CMK (cell line): ENCODE measurements around the gene THOP1.

Experiments
- DNase-seq: peaks from one replicate; pipeline ENCODE4 v3.0.0-alpha.2; 2010; ENCODE audit warnings: low read depth

The THOP1 gene

GRCh38 chr19:2762783-2763496, 22.4 kb upstream of the THOP1 start:
- no peak for DNase-seq

DNA sequence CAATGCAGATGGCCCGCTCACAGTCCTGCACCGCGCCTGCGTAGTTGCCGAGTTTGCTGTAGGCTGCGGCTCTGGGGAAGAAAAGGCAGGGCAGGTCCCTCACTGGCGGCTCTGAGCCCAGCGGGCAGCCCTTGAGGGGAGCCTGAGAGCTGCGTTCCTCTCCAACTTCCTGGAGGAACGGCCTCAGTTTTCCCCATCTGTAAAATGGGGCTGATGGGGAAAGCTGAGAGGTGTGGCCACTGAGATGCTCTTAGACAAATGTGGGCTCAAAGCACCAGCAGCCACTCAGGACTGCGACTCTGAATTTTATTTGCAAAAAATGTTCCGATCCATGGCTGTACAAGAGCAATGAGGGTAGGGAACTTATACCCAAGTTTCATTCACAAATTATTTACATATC, 21.6 kb upstream of the THOP1 start:
- DNase-seq, result no peak

DNA sequence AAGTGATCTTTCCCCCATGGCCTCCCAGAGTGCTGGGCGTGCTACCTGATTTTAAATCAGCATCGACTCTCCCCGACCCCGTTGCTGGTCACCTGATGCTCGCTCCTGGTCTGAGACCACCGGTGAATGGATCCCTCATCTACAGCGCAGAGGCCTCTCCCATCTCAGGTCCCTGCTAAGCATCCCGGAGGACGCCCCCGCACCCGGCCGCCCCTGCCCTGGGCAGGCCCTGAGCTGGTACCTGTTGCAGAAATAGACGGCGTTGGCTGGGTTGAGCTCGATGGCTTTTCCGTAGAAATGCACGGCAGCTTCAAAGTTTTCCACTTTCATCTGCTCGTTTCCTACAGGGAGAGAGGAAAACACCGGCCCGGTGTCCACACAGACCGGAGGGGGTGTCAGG, 20.4 kb upstream of the THOP1 start:
- no peak for DNase-seq

DNA sequence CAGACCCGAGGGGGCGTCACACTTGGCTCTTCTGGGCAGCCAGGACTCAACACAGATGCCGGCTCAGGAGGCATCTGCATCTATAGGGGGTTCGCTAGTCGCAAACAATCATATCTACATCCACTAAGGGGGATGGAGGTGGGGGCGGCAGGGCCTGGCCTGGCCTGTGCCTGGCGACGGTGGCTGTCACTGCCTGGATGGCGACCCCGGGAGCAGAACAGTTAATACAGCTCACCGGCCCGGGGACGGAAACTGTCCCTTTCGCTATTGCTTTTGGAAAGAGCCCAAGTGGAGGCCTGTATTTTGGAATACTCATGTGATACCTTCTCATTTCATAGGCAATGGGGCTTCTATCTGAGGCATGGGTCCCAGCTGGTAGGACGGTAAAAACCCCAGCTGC, 19.9 kb upstream of the THOP1 start:
- no peak for DNase-seq

DNA sequence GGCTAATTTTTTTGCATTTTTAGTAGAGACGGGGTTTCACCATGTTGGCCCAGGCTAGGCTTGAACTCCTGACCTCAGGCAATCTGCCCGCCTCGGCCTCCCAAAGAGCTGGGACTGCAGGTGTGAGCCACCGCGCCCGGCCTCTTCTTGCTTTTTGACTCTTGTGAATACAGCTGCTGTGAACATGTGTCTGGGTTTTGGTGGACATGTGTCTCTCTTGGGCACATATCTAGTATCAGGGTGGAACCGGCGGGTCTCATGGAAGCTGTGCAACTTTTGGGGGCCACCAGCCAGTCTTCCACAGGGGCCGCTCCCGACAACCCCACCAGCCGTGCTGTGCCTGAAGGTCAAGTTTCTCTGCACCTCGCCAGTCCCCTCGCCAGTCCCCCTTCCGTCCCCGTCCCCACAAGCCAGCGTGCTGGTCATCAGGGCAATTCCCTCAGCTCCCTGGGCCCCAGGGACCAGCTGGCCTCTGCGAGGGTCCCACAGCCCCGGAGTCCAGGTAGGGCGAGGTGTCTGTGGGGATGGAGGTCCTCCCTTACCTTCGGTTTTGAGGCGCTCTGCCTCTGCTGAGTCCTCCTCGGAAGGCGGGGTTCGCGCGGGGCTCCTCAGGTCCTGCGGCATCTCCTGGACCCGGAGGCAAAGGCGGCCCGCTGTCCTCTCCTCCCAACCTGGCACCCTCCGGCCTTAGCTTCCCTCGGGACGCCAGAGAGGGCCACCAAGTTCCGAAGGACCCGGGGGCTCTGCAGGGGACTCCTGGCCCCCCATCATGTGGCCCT, 18.5 kb upstream of the THOP1 start:
- DNase-seq, result no peak

GRCh38 chr19:2767688-2768087, 17.6 kb upstream of the THOP1 start:
- DNase-seq, result no peak

DNA sequence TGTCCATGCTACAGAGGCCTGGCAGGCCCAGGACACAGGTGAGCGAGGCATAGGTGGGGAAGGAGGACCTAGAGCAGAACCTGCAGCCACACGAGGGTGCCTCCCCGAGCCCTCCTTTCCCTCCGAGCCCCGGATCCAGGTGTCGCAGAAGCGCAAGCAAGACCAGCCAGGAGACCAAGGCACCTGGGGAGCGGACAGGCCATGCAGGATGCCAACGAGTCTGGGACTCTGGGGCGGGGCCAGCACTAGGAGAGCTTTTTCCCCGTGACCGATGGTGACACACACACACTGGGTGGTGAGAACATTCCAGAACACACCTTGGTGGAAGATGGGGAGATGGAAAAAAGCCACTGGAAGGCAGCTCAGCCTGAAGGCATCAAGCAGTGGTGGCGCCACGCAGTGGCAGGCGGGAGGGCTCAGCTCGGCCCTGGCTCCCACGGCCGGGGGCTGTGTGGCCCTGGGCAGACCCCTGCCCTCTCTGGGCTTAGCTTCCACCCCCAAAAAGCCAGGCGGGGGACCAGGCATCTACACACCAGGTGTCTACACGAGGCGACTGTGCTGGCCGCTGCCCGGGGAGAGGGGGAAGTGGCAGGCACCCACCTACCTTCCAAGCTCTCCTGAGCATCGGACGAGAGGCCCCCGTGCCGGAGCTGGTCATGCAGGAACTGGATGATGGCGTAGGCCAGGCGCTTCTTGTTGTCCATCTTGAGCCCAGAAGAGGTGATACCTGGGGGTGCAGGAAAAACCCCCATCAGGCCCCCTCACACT, 16.8 kb upstream of the THOP1 start:
- DNase-seq, result no peak

GRCh38 chr19:2769218-2769617, 16.1 kb upstream of the THOP1 start:
- DNase-seq, result no peak

DNA sequence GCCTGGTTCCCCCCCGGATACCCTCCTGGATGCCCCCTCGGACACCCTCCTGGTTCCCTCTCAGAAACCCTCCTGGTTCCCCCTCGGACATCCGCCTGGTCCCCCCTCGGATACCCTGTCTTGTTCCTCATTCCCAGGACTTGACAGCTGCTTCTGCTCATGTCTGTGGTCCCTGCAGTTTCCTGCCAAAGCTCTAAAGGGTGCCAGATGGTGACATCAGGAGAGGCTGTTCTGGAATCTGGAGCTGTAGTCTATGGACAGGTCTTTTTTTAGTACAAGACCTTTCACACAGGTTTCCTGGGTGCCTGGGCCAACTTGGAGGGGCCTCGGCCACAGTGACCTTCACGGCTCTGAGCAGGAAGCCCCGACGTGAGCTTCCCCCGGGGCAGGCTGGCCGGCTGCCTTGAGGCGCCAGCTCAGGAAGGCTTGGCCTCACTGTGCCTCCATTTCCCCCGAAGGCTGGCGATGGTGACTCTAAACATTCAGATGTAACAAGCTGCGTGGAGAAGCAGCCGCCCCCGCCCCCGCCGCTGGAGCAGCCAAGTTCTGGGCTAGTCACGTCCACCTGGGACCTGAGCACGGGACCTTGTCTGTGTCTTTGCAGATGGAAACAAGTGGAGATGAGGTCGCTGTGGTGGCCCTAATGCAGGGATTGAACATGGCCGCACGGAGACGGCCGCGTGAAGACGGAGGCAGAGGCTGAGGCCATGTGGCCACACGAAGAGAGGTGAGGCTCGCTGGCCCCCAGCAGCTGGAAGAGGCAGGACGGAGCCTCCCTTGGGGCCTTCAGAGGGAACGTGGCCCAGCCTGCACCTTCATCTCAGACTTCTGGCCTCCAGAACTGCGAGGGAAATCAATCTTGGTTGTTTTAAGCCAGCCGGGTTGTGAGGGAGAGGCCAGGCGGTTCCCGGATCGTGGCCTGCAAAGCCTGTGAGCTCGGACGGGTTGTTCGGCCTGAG, 15.0 kb upstream of the THOP1 start:
- DNase-seq, result no peak

- DNase-seq, result no peak
Observed at GRCh38 chr19:2771786-2772674, 13.3 kb upstream of the THOP1 start.

DNA sequence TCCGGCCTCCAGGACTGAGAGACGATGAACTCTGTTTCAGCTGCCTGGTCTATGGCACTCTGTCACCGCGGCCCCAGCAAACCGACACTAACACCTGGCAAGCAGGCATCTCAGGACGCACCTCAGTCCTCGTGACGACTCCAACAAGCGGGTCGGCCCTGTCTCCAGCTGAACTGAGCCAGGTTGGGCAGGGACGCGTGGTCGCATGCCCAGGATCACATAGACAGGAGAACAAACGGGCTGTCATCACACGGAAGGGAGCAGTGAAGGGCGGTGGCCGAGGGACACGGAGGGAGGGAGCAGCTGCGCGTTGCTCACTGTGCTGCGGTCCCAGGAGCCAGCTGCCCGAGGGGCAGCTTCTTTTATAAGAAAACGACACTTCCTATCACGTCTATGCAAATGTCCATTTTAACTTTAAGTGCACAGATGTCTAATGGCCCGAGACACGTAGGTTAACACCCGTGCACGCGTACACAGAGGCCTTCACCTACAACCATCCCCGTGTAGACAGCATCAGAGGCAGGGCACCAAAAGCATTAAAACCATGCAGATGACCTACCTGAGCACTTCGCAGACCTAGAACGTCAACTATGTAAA, 11.1 kb upstream of the THOP1 start:
- DNase-seq, result no peak

DNA sequence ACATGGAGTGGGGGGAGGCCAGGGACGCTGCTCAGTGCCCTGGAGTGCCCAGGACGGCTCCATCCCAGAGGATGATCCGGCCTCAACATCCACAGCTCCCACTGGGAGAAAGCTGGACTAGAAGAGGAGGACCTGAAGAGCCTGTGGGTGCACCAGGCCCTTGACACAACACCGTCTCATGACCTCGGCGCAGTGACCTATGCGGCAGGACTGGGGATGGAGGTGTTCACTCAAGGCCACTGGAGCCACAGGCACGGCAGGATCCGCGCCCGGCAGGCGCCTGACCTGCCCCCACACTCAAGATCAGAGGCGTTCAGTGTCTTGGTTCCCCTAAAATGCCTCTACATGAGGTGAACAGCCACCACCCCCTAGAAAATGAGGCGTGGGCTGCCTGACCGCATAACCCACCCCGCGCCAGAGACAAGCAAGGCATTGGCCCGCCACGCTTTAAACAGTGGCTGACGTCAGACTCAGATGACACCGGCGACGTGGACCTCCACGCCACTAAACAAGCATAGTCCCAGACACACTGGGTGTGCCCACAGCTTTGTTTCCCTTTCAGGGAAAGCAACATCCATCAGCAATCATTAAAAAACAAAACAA, 10.2 kb upstream of the THOP1 start:
- no peak for DNase-seq

DNA sequence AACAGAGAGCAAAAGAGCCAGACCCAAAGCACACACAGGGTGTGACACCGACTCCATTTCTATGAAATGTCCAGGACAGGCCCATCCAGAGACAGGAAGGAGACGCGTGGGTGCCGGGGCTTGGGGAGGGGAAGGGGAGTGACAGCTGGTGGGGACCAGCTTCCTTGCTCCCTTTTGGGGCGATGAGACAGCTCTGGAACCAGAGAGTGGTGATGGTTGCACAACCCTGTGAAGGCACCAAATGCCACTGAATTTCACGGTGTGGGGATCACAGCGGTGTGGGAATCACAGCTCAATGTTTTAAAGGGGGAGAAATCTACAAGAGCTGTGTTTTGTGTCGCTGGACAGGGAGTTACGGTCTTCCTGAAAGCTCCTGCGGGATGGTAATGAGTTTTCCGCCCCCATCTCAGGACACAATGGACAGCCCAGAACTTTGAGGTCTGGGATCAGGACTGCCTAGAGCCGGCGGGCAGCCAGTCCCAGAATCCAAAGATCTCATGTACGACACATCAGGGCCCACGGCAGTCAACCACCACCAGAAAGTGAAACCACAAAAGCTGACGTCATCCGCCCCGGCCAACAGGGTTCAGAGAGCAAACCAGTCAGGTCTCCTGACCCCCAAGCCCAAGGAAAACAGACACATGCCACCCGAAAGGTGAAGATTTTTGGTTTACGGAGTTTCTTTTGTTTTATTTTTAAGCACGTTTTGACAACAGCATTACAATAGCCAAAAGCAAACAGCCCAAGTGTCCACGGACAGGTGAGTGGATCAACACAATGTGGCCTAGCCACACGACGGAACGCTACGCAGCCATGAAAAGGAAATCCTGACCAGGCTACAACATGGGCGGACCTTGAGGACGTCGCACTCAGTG, 9.5 kb upstream of the THOP1 start:
- no peak for DNase-seq

DNA sequence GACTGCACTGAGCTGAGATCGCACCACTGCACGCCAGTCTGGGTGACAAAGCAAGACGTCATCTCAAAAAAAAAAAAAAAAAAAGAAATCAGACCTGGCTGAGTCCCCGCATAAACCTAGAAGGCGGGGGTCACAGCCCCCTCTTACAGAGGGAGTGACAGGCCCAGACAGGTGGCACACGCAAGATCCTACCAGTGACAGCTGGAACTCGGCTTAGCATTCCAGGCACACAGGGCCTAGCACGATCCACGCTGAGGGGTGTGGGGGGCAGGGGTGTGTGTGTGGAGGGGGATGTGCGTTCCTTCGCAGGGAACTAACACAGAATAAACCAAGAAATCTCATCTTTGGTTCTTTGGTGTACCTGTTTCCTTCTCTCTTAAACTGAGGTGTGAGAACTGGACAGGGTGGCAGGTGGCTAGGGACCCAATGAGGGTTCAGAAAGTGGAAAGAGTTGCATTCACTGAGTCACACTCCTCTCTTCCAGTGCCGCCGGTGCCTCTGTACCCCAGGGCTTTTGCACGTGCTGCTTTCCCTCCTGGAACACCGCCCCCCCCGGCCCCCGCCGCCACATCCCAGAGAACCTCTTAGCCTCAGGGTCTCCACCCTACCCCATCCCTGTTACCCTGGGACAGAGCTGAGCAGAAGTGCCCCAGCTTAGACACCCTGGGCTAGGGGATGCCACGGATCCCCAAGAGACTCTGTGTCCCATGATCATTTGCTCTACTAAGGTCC, 7.2 kb upstream of the THOP1 start:
- no peak for DNase-seq

DNA sequence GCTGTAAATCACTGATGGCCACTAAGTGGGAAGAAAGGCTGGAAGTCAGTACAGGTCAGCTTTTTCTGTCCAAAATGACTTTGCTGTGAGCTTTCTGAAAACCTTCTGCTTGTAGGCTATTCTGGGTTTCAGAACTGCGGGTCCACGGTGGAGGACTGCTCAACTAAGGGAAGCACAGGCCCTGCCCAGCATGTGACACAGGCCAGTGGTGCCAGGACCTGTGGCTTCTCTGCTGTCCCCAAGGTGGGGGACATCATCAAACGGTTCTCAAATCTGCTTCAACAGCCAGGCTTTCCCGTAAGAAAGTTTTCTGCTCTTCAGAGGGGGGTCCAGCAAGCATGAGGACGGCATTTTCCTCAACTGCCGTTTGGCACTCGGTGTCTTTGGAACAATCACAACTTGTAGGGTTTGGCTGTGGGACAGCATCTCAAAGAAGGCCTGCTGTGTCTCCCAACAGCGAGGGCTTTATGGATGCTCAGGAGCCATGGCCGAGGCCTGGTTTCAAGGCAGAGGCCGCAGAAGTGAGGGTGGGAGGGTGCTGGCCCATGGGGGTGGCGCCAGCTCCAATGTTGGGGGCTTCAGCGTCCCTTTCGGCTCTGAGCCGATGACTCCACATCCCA, 6.1 kb upstream of the THOP1 start:
- DNase-seq, result no peak

DNA sequence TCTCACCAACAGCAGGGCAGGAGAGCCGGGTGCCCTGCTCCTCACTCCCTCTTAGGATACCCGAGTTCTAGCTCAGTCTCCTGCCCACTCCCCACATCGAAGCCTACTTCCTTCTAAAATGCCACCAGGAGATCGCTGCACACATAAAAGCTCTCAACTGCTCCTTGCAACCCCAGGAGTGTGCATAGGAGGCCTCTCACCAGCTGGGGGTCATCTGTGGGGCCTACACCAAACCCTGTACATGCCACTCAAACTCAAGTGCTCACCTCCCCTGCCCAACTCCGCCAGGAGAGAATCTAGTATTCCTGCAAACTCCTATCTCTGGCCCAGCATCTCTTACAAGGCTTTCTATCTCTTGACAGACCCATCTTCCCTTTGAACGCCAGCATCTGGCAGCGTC, 5.0 kb upstream of the THOP1 start:
- DNase-seq, result no peak

GRCh38 chr19:2782329-2782935, 2.9 kb upstream of the THOP1 start:
- DNase-seq, result no peak
